Placental epithelial cell (primary cell): ENCODE data around the gene PFKM. TPM values are rescaled to one million over a fixed set of nuclear protein-coding genes. Genes with fewer than 3 reads are reported as not detected.

ENCODE experiments used
- small RNA-seq: library from RNA; depleted of rRNA; stranded (forward); fragments of <200 nt; gene quantifications from one replicate; pipeline ENCODE3, GENCODE V24; 2012
- total RNA-seq: library from RNA; depleted of rRNA; stranded (reverse); fragments of >200 nt; gene quantifications from 2 replicates; pipeline ENCODE4 v1.2.3, GENCODE V29; 2012

PFKM gene
- 44.6 and 58.1 TPM in 2 replicates for total RNA-seq

DNA sequence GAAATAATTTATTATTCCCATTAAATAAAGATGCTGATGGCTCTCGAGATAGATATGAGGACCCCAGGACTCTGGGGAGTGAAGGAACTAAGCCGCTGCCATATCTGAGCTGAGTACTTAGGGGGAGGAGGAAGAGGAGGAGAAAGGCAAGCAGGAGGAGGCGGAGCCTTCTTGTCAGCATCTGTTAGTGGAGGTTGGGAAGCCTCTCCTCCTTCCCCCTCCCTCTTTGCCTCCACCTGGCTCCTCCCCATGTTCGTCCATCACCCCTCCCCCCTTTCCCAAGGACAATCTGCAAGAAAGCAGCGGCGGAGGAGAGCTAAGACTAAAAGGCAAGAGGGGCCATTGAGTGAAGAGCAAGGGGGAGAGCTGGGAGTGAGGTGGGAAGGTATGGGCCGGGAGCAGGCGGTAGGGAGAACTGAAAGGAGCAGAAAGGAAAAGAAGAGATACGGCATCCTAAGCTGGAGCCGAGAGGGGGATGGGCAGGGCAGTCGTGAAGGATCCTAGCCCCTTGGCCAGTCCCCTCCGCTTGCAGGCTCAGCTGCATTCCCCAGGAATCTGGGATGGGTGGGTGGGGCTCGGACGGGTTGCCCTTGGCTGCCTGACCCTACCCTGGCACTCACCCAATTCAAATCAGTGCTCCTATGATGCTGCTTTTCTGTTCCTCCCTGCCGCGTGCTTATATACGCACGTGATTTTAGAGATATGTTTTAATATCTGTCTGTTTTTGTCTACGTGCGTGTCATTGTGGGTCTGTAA, at the start of gene PFKM:
Gene PFKM, plus strand, starts transcription at position 287 of the 756 bp plus-strand sequence. CDS start 3,411 bp downstream, outside the sequence.

DNA sequence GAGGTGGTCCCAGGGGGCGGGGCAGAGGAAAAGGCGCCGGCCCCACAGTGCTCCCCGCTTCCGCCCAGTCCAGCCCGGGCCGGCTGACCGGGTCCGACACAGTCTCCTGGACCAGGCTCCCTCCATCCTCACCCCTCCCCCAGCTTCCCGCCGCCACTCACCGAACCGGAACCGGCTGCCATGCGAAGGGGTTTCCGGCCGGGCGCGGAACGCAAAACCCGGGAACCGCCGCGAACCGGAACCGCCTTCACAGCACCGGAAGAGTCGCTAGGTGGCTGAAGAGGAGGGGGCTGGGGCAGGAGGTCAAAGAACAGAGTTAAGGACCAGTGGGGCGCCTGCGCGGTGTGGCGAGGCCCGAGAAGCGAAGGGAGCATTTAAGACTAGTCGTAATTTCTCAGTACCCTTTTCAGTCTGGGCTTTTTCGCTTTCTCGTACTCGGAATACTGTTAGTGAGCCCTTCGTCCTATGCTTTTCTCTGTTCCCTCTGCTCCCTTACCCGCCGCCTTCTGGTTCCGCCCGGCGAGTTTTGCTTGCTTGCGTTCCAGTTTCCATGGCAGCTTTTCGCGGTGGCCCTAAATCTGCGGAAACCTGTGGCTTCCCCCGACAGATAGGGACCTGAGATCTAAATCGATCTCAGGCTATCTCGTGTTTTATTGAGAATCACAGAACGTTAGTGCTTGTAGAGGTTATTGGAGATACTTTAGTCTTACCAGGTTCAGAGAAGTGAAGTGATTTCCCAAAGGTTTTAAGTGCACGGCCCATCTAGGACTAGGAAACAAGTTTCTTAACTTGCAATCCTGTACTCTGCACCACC, 13.1 kb upstream of the PFKM start, which contains the start of gene SENP1:
Gene SENP1, minus strand, starts transcription at position 213 of the 814 bp plus-strand sequence. CDS start 4,607 bp downstream, outside the sequence.

DNA sequence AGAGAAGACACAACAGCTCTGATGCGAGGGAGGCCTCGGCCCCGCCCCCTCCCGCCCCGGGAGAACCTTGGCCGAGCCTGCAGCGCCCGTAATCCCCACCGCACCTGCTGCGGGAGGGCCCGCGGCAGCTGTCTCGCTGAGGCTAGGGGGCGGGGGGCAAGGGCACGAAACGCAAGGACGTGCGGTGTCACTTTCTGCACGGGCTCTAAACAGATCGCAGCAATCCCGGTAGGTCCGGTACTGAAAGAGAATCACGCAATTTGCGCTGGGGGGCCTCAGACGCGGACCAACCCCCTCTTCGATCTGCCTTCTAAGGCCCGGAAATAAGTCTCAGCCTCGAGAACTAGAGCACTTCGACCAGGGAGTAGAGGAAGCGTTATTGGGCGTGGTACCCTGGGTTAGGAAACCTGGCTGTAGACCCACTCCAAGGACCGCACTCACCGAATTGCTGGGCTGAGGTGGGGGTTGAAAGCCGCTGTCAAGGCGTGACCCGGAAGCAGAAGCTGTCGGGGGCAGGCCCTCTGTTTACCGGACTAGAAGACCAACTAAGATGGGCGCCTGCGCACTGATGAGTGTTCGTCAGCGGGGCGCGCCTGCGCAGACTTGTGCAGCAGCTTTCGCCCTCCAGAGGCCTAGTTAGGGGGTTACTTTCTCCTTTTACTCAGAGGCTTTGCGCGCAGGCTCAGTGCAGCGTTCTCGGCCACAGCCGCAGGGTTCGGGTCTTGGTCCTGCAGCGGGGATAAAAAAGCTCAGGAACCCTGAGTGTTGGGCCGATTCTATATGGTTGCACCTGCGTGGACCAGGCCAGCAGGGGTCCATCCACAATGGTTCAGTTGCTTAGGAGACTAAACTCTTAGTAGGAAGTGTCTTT, 38.1 kb downstream of the PFKM start, which contains the start of gene ASB8:
Gene ASB8, minus strand, starts transcription at position 498 of the 871 bp plus-strand sequence. CDS start 4,019 bp downstream, outside the sequence.

DNA sequence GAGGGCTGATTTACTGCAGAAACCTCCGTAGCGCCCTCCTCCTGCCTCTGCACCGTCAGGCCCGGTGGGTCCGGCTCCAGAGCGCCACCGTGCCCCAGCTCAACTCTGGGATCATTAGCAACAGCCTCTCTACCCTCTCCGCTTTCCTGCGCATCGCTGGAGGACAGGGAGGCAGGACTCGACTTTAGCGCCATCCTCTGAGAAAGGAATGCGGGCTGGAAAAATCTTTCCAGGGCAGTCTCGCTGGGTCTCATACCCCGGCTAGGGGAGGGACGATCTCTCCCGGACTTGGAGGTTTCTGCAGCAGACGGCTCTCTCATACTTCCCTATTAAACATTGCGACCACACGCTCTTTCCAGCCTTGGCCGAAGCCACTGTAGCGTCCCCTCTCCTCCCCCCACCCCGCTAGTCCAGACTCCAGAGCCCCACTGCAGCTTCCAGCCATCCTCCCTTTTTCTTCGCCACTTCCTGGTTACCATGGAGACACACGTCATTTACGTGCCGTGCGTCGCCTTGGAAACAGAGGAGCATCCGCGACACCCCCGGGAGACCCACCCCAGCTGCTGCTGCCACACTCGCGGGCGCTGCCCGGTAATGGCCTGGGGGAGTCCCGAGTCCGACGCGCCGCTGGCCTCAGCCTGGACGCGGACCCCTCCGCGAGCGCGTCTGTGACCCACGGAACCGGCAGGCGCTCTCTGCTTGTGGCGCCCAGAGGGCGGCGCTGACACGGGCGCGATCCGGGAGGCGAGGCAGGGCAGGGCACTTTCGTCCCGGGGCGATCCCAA, 64.1 kb downstream of the PFKM start, which contains the start of gene CCDC184:
Gene CCDC184, plus strand, starts transcription at position 554 of the 785 bp plus-strand sequence. CDS start 479 bp downstream, outside the sequence.

Small RNA genes lying within 50 kb of the gene (small RNA-seq; reads per million reads assigned to genes)
- gene MIR6505, result 1.2 reads per million, percentile 62 among the genes with 10 or more reads in this experiment
- not detected for gene RNU6-1203P

Other genes with a start within 250 kb of the PFKM start
- 3.1 and 13.6 TPM in 2 replicates for gene VDR, start 214.4 kb upstream of the PFKM start, total RNA-seq
- 17.7 and 71.0 TPM in 2 replicates for gene TMEM106C, start 155.8 kb upstream of the PFKM start, total RNA-seq
- gene COL2A1, start 114.9 kb upstream of the PFKM start, total RNA-seq, result under 0.01 and 1.5 TPM in 2 replicates
- 25.1 and 28.2 TPM in 2 replicates for gene SENP1, start 13.3 kb upstream of the PFKM start, total RNA-seq
- gene ASB8, start 38.2 kb downstream of the PFKM start, total RNA-seq, result 20.0 and 28.5 TPM in 2 replicates
- 0.11 TPM in 1 of 2 replicates, not detected in the other for gene CCDC184, start 64.3 kb downstream of the PFKM start, total RNA-seq
- 0.22 TPM in 1 of 2 replicates, not detected in the other for gene OR10AD1, start 83.9 kb downstream of the PFKM start, total RNA-seq
- gene ZNF641, start 231.6 kb downstream of the PFKM start, total RNA-seq, result 14.5 and 17.5 TPM in 2 replicates